Measurements from ENCODE around the gene SEMA3D. TPM values are rescaled to one million over a fixed set of nuclear protein-coding genes. Genes with fewer than 3 reads are reported as not detected.

Gene SEMA3D
- total RNA-seq, 2 donors from 2014 or later, result not detected

DNA sequence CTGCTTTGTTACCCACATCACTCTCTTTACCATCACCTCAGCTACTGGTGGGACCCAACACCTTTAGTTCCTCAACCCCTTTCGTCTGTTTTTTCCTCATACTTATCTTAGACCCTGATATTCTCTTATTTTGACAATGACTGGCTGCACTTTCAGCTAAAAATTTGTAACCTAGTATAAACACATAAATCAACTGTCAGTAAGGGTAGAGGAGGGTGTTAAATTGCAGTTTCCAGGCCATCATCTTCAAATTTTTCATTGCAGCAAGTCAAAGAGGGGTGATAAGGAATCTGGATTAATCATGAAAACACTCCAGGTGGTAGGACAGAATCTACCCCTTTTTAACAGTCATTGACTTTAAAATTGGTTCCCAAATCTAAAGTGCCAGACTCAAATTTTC lies 27.9 kb downstream of the SEMA3D start:
- Mint-ChIP-seq H3K36me3 (peaks cover 8 to 17% of the 10 kb centered on the region in 2 donors), H3K27ac (no peak overlapping the region), H3K9me3 (peaks cover 17 to 30% of the 10 kb centered on the region in 2 donors)
- no peak for ATAC-seq
- no peak for DNase-seq (ENCODE audit: low spot score in 2 of 2)

DNA sequence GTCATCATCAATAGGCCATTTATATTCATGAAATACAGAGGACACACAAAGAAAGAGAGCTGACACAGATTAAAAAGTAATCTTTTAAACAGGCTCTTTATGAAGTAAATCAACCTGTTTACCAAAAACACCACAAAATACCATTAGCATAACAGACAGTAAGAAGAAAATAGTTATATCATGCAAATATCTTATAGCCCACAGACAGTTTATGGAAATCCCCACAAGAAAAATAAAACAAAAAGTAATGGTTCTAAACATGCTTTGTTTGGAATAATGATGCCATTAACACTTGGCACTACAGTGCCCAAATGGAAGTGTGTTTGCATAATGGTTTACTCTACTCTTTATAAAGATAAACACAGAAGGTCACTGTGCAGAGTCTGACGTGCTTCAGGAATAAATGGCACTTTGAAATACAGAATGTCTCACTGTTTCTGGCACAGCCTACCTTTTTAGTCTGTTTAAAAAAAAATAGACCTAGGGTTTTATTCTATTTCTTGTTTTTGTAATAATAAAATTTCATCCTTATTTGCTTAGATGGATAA lies 30.1 kb downstream of the SEMA3D start:
- Mint-ChIP-seq H3K27ac (no peak overlapping the region), H3K9me3 (peaks cover 17 to 23% of the 10 kb centered on the region in 2 donors), H3K36me3 (peaks cover 8 to 17% of the 10 kb centered on the region in 2 donors)
- ATAC-seq (no peak), DNase-seq (ENCODE audit: low spot score in 2 of 2) (no peak)

DNA sequence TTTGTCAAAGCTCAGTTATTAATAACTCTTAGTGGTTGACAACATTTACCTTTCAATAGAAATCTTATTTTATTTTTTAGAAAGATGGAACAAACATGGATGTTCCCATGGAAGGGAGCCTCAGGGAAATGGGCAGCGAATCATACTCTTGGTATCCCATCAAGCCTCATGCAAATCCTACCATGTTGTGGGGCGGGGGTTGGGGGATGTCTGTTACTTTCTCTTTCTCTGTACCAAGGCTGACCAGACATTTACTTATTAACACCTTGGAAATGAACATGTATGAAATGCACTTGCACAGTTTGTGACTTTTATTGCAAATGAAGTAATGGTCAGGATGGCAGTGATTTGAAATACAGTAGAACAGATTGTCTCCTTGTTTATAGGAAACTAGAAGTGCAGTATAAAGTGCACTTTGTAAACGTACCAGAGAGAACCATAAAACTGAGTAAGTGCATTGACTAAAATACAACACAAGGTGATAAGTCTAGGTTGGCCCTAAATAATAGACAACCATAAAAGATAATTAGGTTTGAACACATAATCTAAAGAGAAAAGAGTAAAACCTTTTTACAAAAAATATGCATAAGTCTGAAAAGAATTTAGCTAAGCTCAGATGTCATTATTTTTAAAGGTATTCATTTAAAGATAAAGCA lies 32.4 kb downstream of the SEMA3D start:
- H3K9me3 Mint-ChIP-seq, result peaks cover 10 to 15% of the 10 kb centered on the region in 2 donors
- ATAC-seq (no peak), DNase-seq (ENCODE audit: low spot score in 2 of 2) (no peak)
- no peak overlapping the region for H3K27ac Mint-ChIP-seq
- peaks cover 8 to 10% of the 10 kb centered on the region in 2 donors for H3K36me3 Mint-ChIP-seq

DNA sequence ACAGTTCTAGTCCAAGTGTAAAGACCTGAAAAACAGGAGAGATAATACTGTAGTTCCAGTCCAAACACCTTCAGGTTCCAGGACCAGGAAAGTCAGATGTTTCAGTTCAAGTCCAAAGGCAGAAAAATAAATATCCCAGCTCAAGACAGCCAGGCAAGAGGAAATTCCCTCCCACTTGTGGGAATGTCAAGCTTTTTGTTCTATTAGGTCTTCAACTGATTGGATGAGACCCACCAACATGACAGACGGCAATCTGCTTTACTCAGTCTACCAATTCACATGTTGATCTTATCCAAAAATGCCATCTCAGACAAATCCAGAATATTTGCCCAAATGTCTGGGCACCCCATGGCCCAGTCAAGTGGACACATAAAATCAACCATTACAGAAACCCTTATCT lies 33.1 kb downstream of the SEMA3D start:
- ATAC-seq (no peak), DNase-seq (ENCODE audit: low spot score in 2 of 2) (no peak)
- Mint-ChIP-seq H3K36me3 (peaks cover 3% of the 10 kb centered on the region in 2 donors), H3K9me3 (peaks cover 4 to 8% of the 10 kb centered on the region in 2 donors), H3K27ac (no peak overlapping the region)

DNA sequence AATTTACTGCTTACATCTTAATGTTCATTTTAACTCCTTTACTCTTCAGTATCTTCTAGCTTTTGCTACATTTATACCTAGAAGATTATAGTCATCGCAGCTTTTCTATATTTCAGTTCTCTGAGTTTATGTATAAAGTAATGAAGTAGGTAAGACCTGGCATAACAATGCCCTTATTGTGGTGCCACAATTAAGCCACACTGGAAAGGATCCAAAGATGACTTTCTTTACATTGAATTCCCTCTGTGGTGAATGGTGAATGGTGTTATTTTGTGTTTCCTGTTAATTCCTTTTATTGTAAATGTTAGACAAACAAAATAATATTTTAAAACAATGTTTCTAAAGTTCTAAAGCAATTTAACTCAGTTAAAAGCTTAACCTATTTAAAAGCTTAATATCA lies 36.2 kb downstream of the SEMA3D start:
- Mint-ChIP-seq H3K9me3 (no peaks in the 10 kb centered on the region), H3K36me3 (no peaks in the 10 kb centered on the region), H3K27ac (no peak overlapping the region)
- DNase-seq (ENCODE audit: low spot score in 2 of 2), result no peak
- ATAC-seq, result no peak

DNA sequence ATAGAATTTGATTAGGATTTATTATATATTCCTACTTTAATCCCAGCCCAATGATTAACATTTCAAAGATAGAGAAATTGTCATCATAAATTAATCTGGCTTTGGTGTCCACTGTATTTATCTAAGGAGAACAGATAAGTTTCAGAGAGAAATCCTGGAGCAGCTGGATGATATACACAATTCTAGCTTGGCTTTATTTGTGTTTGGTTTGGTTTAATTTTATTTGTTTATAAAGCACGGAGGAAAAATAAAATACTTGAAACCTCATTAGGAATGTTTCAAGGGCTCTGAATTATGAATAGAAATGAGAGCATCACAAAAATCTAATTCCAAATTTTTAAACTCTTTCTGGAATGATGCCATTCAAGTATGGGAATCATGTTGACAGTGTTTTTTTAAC lies 42.1 kb downstream of the SEMA3D start:
- ATAC-seq (no peak), DNase-seq (ENCODE audit: low spot score in 2 of 2) (no peak)
- Mint-ChIP-seq H3K27ac (no peak overlapping the region), H3K36me3 (no peaks in the 10 kb centered on the region), H3K9me3 (no peaks in the 10 kb centered on the region)

DNA sequence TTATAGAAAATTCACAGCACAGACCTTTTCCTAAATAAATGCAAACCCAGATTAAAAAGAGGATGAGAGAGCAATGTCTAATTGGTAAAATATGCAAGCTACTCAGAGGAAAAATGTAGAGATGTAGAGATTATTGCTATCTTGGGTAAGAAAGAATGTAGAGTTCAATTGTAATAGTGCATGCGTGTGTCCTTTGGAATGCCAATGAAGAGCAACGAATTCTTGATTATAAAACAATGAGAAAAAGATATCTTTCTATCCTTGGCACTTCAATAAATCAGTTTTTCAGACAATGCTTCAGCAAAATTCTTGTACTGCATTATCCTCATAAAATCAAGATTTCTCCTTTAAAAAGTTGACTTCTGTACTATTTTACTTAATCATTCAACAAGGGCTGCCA lies 50.9 kb downstream of the SEMA3D start:
- ATAC-seq (no peak), DNase-seq (ENCODE audit: low spot score in 2 of 2) (no peak)
- Mint-ChIP-seq H3K27ac (no peak overlapping the region), H3K9me3 (no peaks in the 10 kb centered on the region), H3K36me3 (no peaks in the 10 kb centered on the region)

DNA sequence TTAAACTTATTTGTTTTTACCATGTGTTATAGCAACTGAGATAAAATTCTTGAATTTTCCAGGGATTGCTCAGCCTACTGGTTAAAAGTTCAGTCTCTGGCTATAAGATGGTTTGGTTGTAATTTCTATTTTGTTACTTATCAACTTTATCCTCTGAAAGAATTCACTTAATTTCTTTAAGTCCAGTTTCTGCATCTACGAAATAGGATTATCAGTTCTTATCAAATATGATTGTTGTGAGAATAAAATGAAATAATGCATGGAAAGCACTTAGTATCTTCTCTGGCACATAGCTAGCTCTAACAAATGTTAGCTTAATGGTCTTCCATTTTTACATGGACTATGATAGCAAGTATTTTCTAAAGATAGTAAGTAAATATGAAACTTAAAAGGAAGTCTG lies 53.3 kb downstream of the SEMA3D start:
- ATAC-seq, result no peak
- no peak for DNase-seq (ENCODE audit: low spot score in 2 of 2)
- Mint-ChIP-seq H3K36me3 (no peaks in the 10 kb centered on the region), H3K9me3 (no peaks in the 10 kb centered on the region), H3K27ac (no peak overlapping the region)

DNA sequence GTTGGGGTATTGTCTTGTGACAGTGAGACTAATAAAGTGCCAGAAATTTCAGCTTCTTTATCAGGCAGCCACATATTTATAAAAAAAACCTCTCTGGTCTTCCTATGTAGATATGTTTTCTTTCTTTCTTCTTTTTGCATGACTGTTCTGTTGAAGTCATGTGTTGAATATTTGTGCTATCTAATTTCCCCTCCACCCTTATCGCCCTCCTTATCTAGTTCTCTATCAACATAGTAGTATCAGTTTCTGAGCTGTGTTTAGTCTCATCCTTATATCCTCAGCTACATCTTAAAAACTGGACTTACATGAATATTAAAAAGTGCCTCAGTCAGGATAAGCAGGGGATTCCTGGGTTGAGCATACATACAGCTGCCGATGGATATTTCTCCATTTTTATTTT lies 53.9 kb downstream of the SEMA3D start:
- Mint-ChIP-seq H3K9me3 (no peaks in the 10 kb centered on the region), H3K36me3 (no peaks in the 10 kb centered on the region), H3K27ac (no peak overlapping the region)
- DNase-seq (ENCODE audit: low spot score in 2 of 2), result no peak
- ATAC-seq, result no peak

DNA sequence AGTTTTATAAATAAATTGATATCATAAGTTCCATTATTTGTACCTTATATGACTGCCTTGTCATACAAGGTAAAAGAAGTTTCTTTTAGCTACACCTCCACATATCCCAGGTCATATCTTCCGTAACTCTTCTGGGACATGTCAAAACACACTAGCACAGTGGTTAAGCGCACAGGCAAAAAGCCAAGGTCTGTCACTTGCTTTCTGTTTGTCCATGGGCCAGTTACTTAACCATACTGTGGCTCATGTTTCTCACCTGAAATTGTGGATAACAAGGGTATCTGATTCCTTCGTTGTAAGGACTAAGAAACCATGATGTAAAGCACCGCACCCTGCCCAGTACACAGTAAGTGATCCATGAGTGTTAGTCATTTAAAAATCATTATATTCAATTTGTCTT lies 56.2 kb downstream of the SEMA3D start:
- no peak for ATAC-seq

DNA sequence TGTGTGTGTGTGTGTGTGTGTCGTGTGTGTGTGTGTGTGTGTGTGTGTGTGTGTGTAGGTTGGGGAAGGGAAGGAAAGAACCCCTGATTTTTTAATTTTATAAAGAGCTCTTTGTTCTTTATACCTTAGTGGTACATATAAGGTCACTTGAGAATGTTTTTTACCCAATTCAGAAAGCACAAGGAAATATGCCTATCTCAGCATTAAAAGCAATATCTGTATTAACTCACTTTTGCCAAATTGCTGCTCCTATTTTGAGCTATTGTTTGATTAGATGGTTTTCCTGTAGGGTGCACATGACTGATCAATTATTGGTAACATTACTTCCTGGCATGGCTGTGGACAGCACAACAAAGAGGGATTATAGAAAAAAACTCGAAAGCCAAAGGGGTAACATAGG lies 60.5 kb downstream of the SEMA3D start:
- Mint-ChIP-seq H3K9me3 (no peaks in the 10 kb centered on the region), H3K36me3 (no peaks in the 10 kb centered on the region), H3K27ac (no peak overlapping the region)
- DNase-seq (ENCODE audit: low spot score in 2 of 2), result no peak
- no peak for ATAC-seq

More for the DNA sequence above, 56.2 kb downstream of the SEMA3D start:
- H3K36me3 Mint-ChIP-seq, result no peaks in the 10 kb centered on the region
- no peaks in the 10 kb centered on the region for H3K9me3 Mint-ChIP-seq
- H3K27ac Mint-ChIP-seq, result no peak overlapping the region
- DNase-seq (ENCODE audit: low spot score in 2 of 2), result no peak

DNA sequence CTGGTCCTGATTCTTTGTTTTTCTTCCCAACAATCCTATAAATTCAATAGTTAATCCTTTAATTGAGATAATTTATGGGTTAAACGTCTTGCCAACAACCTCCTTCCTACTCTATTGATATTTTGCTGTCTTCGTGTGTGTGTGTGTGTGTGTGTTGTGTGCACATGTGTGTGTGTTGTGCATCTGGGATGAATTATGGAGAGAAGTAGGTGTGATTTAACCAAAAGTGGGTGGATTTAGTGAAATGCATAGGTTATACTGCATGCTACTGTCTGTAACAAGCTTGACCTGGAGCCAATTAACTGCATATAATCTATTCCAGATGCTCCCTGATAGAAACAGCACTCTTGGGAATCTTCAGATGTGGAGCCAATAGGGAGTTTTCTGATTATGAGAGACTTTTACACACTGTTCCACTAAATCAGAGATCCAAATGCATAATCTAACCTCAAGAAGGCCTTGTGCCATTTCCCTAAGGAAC lies 61.2 kb downstream of the SEMA3D start:
- Mint-ChIP-seq H3K27ac (no peak overlapping the region), H3K36me3 (no peaks in the 10 kb centered on the region), H3K9me3 (no peaks in the 10 kb centered on the region)
- ATAC-seq (no peak), DNase-seq (ENCODE audit: low spot score in 2 of 2) (no peak)

DNA sequence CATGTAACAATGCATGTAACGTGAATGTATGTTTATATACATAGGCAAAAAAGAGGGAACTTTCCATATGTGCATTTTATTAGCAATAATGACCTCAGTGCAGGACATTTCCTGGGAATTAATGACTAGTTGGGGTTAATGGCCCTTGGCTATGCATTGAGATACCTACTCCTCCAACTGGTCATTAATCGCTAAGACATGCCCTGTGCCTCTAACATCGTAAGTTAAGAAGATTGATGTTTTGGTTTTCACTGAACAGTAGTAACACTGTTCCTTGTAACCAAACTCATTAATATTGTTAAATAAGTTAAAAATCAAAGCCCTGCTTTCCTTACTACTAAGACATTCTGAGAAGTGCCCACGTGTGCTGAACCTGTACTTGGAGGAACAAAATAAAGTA lies 61.7 kb downstream of the SEMA3D start:
- ATAC-seq (no peak), DNase-seq (ENCODE audit: low spot score in 2 of 2) (no peak)
- H3K27ac Mint-ChIP-seq, result no peak overlapping the region
- no peaks in the 10 kb centered on the region for H3K9me3 Mint-ChIP-seq
- H3K36me3 Mint-ChIP-seq, result no peaks in the 10 kb centered on the region

DNA sequence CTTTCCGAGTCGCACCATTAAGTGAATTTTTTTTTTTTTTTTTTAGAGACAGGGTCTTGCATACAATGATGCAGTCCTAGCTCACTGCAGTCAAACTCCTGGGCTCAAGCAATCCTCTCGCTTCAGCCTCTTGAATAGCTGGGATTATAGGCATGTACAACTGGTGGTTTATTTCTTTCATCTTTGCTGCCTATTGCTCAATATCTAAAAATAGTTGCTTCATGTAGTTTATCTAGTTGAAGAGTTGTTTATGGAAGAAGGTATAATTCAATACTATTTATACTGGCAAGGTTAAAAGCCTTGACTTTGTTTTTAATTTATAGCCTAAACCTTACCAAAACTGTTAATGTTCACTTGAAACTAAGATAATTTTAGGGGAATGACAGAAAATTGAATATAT lies 66.9 kb downstream of the SEMA3D start:
- ATAC-seq, result no peak
- no peak for DNase-seq (ENCODE audit: low spot score in 2 of 2)

DNA sequence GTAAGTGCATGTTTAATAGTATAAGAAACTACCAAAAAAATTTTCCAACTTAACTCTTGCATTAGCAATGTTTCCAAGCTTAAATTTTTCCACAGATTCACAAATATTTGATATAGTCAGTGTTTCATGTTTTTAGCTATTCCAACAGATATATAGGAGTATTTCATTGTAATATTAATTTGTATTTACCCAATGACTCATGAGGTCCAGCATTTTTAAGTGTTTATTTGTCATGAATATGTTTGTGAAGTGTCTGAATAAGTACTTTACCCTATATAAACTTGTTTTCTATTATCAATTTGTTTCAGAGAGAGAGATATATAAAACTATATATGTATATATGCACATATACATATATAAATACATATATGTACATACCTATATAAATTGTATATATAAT lies 71.0 kb downstream of the SEMA3D start:
- DNase-seq (ENCODE audit: low spot score in 2 of 2) (no peak), ATAC-seq (no peak)
- H3K9me3 Mint-ChIP-seq, result peaks cover 0 to 5% of the 10 kb centered on the region in 2 donors
- no peak overlapping the region for H3K27ac Mint-ChIP-seq
- no peaks in the 10 kb centered on the region for H3K36me3 Mint-ChIP-seq

More for the DNA sequence above, 66.9 kb downstream of the SEMA3D start:
- H3K9me3 Mint-ChIP-seq, result no peaks in the 10 kb centered on the region
- H3K36me3 Mint-ChIP-seq, result no peaks in the 10 kb centered on the region
- no peak overlapping the region for H3K27ac Mint-ChIP-seq

DNA sequence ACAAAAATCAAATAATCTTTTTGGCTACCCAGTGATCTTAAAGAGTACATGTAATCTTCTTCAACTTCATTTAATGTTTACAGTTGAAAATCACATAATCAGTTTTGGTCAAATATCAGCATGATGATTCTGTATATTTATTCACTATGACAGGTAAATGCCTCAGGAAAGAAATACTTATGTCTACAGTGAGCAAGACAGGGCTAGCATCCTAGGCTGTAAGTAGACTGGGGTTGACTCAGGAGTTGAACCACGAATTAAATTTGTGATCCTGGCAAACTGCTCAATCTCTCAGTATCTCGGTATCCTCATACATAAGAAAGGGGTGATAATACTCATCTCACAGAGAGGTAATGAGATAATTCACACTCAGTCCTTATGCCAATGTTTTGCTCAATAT lies 71.8 kb downstream of the SEMA3D start:
- DNase-seq (ENCODE audit: low spot score in 2 of 2) (no peak), ATAC-seq (no peak)
- H3K9me3 Mint-ChIP-seq, result peaks cover 0 to 5% of the 10 kb centered on the region in 2 donors
- H3K36me3 Mint-ChIP-seq, result no peaks in the 10 kb centered on the region
- no peak overlapping the region for H3K27ac Mint-ChIP-seq

DNA sequence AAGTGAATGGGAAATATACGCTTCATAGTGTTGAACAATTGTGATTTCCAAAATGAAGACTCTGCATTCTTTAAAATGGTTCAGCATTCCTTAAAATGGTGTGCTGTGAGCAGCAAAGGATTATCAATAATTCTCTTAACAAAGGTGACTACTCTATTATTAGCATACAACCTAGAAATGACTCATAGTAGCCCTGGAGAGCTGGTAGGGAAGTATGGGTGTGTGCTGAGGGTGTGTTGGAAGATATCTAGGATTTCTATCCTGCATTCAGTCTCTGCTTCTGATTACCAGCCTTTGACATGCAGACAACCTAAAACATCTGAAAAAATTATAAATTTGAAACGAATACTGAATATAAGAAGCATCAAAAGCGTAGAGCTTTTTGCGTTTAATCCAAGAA lies 72.5 kb downstream of the SEMA3D start:
- Mint-ChIP-seq H3K9me3 (peaks cover 0 to 5% of the 10 kb centered on the region in 2 donors), H3K27ac (no peak overlapping the region), H3K36me3 (no peaks in the 10 kb centered on the region)
- ATAC-seq (no peak), DNase-seq (ENCODE audit: low spot score in 2 of 2) (no peak)

DNA sequence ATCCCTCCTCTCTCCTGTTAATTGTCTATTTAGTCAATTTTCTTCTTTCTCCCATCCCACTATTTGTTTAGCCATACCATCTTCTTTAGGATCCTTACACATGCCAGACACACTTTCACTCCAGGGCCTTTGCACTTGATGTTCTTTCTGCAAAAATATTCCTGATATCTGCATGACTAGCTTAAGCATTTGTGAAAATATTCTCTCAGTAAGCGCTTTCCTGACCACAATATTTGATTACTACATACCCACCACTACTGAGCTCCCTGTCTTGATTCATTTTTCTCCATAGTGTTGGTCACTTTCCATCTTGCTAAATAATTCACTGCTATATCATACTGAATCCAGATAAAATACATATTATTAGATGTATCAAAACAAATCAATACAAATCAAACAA lies 75.1 kb downstream of the SEMA3D start:
- no peaks in the 10 kb centered on the region for H3K36me3 Mint-ChIP-seq
- peaks cover 0 to 5% of the 10 kb centered on the region in 2 donors for H3K9me3 Mint-ChIP-seq
- ATAC-seq (no peak), DNase-seq (ENCODE audit: low spot score in 2 of 2) (no peak)
- no peak overlapping the region for H3K27ac Mint-ChIP-seq
